HepG2 (cell line): ENCODE results near the gene DEFB124. TPM values are rescaled to one million over a fixed set of nuclear protein-coding genes. Genes with fewer than 3 reads are reported as not detected.

Source experiments
- CBFB ChIP-seq: sonication (generic); formaldehyde crosslinking; IDR thresholded peaks from 2 replicates; pipeline ENCODE4 v1.4.0; 2020; ENCODE audit warnings: missing genetic modification reagents
- CEBPB ChIP-seq: IDR thresholded peaks from 2 replicates; pipeline ENCODE4 v1.6.1; 2011; ENCODE audit warnings: low read depth, low read length, improper control_type of control experiment, borderline replicate concordance
- CHD2 ChIP-seq: IDR thresholded peaks from 2 replicates; pipeline ENCODE4 v1.6.1; 2011; ENCODE audit warnings: low read depth, low read length, improper control_type of control experiment
- GATAD2A ChIP-seq: IDR thresholded peaks from 2 replicates; pipeline ENCODE4 v1.6.1; 2016
- IKZF4 ChIP-seq: sonication (generic); formaldehyde crosslinking; IDR thresholded peaks from 2 replicates; pipeline ENCODE4 v1.5.1; 2020; ENCODE audit warnings: borderline replicate concordance, mild to moderate bottlenecking, low read depth, missing genetic modification reagents; ENCODE audit errors: not compliant biosample characterization
- TCF7L2 ChIP-seq: IDR thresholded peaks from 2 replicates; pipeline ENCODE4 v1.6.1; 2011; ENCODE audit warnings: mild to moderate bottlenecking, low read depth, low read length, moderate library complexity
- XRCC5 ChIP-seq: fragments of 200-400 bp; formaldehyde crosslinking; optimal IDR thresholded peaks from 2 replicates; pipeline ENCODE3; 2017; ENCODE audit warnings: mild to moderate bottlenecking, low read length
- YEATS4 ChIP-seq: sonication (generic); formaldehyde crosslinking; IDR thresholded peaks from 2 replicates; pipeline ENCODE4 v1.4.0; 2020; ENCODE audit warnings: missing genetic modification reagents, borderline replicate concordance
- ZFX ChIP-seq: sonication (generic); formaldehyde crosslinking; IDR thresholded peaks from 2 replicates; pipeline ENCODE4 v1.4.0; 2020; ENCODE audit warnings: mild to moderate bottlenecking, low read depth, missing genetic modification reagents, moderate library complexity
- ZNF143 ChIP-seq: sonication (generic); formaldehyde crosslinking; IDR thresholded peaks from 2 replicates; pipeline ENCODE4 v1.4.0; 2020; ENCODE audit warnings: missing genetic modification reagents
- ZNF224 ChIP-seq: sonication (generic); formaldehyde crosslinking; IDR thresholded peaks from 2 replicates; pipeline ENCODE4 v1.5.0; 2020; ENCODE audit warnings: mild to moderate bottlenecking, missing genetic modification reagents
- ZNF720 ChIP-seq: sonication (generic); formaldehyde crosslinking; IDR thresholded peaks from 2 replicates; pipeline ENCODE4 v1.4.0; 2020; ENCODE audit warnings: missing genetic modification reagents
- polyA plus RNA-seq, 8 experiments: library from polyadenylated mRNA; depleted of rRNA in 3 of 8; stranded (reverse) in 7 of 8; unstranded in 1 of 8; fragments of >200 nt; fragmentation: Illumina TruSeq in 4 of 8; extraction: Trizol in 4 of 8; gene quantifications; 2 replicates each; pipeline versions ENCODE4 v1.2.1 to v1.2.3, GENCODE V29; 2011 to 2016; ENCODE audit warnings: low read depth in 4 of 8, missing spikeins in 1 of 8, mixed read lengths in 1 of 8; ENCODE audit not compliant: insufficient read depth in 1 of 8
- total RNA-seq, 5 experiments: library from RNA; depleted of rRNA; stranded (reverse); fragments of >200 nt; fragmentation: Illumina TruSeq; extraction: Trizol; gene quantifications; 2 replicates each; pipeline ENCODE4 v1.2.3, GENCODE V29; 2016; ENCODE audit warnings: low read depth in 1 of 5
- TF ChIP-seq, protein P1 (sequence below), 2 experiments: sonication (generic) in 1 of 2; formaldehyde crosslinking in 1 of 2; IDR thresholded peaks; 2 replicates each; pipeline versions ENCODE4 v1.5.1 to v1.6.1; 2011 to 2020; ENCODE audit warnings: borderline replicate concordance in 1 of 2, low read depth in 1 of 2, low read length in 1 of 2, mild to moderate bottlenecking in 1 of 2, missing genetic modification reagents in 1 of 2, moderate library complexity in 1 of 2
- TF ChIP-seq, protein P2 (sequence below): sonication (generic); formaldehyde crosslinking; IDR thresholded peaks from 2 replicates; pipeline ENCODE4 v1.4.0; 2020; ENCODE audit warnings: low read depth, missing genetic modification reagents
- TF ChIP-seq, protein P3 (sequence below): sonication (generic); formaldehyde crosslinking; IDR thresholded peaks from 2 replicates; pipeline ENCODE4 v1.5.1; 2020; ENCODE audit warnings: mild to moderate bottlenecking, moderate library complexity, missing genetic modification reagents
- TF ChIP-seq, protein P4 (sequence below): sonication (generic); formaldehyde crosslinking; IDR thresholded peaks from 2 replicates; pipeline ENCODE4 v1.9.0; 2022; ENCODE audit warnings: low read depth, missing genetic modification reagents
- TF ChIP-seq, protein P5 (sequence below): IDR thresholded peaks from 2 replicates; pipeline ENCODE4 v1.6.1; 2018; ENCODE audit warnings: missing genetic modification reagents

The DEFB124 gene
- total and polyA plus RNA-seq, 2 of the 13 experiments (the other 11 are each of a cell fraction or from before 2014, with no cell fraction given), result not detected

DNA sequence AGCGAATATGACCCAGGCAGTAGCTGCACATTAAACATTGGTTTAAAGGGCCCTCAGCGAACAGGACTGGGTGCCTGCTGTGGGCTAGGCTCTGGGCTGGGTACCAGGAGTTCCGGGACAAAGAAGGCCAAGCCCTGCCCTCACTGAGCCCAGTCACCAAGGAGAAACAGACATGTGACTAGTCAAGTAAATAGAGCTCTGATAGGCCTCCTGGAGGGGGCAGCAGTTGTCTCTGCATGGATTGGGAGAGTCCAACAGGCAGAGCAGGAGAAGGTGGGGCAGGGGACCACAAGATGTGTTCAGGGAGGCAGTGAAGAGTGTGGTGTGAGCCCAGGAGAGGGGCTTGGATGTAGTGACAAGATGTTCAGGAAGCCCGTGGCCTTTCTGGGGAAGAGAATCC is 42.4 kb upstream of the DEFB124 start (continued):
- TF ChIP-seq, protein P1, sequence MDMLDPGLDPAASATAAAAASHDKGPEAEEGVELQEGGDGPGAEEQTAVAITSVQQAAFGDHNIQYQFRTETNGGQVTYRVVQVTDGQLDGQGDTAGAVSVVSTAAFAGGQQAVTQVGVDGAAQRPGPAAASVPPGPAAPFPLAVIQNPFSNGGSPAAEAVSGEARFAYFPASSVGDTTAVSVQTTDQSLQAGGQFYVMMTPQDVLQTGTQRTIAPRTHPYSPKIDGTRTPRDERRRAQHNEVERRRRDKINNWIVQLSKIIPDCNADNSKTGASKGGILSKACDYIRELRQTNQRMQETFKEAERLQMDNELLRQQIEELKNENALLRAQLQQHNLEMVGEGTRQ (IDR thresholded peaks at IDR 0.05; ENCODE audit: low read depth, low read length), result peak; percentile 73
- TF ChIP-seq, protein P1 (CRISPR knock-in tag; IDR thresholded peaks at IDR 0.05; ENCODE audit: borderline replicate concordance), result peak; percentile 80; the same call in 1 of the 2 replicates
- TF ChIP-seq, protein P2, sequence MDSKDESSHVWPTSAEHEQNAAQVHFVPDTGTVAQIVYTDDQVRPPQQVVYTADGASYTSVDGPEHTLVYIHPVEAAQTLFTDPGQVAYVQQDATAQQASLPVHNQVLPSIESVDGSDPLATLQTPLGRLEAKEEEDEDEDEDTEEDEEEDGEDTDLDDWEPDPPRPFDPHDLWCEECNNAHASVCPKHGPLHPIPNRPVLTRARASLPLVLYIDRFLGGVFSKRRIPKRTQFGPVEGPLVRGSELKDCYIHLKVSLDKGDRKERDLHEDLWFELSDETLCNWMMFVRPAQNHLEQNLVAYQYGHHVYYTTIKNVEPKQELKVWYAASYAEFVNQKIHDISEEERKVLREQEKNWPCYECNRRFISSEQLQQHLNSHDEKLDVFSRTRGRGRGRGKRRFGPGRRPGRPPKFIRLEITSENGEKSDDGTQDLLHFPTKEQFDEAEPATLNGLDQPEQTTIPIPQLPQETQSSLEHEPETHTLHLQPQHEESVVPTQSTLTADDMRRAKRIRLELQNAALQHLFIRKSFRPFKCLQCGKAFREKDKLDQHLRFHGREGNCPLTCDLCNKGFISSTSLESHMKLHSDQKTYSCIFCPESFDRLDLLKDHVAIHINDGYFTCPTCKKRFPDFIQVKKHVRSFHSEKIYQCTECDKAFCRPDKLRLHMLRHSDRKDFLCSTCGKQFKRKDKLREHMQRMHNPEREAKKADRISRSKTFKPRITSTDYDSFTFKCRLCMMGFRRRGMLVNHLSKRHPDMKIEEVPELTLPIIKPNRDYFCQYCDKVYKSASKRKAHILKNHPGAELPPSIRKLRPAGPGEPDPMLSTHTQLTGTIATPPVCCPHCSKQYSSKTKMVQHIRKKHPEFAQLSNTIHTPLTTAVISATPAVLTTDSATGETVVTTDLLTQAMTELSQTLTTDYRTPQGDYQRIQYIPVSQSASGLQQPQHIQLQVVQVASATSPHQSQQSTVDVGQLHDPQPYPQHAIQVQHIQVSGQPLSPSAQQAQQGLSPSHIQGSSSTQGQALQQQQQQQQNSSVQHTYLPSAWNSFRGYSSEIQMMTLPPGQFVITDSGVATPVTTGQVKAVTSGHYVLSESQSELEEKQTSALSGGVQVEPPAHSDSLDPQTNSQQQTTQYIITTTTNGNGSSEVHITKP (CRISPR knock-in tag), result peak; percentile 97
- TF ChIP-seq, protein P3, sequence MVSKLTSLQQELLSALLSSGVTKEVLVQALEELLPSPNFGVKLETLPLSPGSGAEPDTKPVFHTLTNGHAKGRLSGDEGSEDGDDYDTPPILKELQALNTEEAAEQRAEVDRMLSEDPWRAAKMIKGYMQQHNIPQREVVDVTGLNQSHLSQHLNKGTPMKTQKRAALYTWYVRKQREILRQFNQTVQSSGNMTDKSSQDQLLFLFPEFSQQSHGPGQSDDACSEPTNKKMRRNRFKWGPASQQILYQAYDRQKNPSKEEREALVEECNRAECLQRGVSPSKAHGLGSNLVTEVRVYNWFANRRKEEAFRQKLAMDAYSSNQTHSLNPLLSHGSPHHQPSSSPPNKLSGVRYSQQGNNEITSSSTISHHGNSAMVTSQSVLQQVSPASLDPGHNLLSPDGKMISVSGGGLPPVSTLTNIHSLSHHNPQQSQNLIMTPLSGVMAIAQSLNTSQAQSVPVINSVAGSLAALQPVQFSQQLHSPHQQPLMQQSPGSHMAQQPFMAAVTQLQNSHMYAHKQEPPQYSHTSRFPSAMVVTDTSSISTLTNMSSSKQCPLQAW (CRISPR knock-in tag), result no peak
- TF ChIP-seq GATAD2A, result peak; percentile 68
- TF ChIP-seq CBFB (CRISPR knock-in tag), result no peak
- TF ChIP-seq TCF7L2, result no peak
- no peak for TF ChIP-seq ZNF224 (CRISPR knock-in tag)
- TF ChIP-seq CHD2, result no peak; the same call in 1 of the 2 replicates
- no peak for TF ChIP-seq ZNF720
- TF ChIP-seq, protein P4, sequence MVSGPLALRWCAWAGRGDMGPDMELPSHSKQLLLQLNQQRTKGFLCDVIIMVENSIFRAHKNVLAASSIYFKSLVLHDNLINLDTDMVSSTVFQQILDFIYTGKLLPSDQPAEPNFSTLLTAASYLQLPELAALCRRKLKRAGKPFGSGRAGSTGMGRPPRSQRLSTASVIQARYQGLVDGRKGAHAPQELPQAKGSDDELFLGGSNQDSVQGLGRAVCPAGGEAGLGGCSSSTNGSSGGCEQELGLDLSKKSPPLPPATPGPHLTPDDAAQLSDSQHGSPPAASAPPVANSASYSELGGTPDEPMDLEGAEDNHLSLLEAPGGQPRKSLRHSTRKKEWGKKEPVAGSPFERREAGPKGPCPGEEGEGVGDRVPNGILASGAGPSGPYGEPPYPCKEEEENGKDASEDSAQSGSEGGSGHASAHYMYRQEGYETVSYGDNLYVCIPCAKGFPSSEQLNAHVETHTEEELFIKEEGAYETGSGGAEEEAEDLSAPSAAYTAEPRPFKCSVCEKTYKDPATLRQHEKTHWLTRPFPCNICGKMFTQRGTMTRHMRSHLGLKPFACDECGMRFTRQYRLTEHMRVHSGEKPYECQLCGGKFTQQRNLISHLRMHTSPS (CRISPR knock-in tag), result no peak
- no peak for TF ChIP-seq ZNF143 (CRISPR knock-in tag)
- no peak for TF ChIP-seq YEATS4 (CRISPR knock-in tag)
- TF ChIP-seq, protein P5, sequence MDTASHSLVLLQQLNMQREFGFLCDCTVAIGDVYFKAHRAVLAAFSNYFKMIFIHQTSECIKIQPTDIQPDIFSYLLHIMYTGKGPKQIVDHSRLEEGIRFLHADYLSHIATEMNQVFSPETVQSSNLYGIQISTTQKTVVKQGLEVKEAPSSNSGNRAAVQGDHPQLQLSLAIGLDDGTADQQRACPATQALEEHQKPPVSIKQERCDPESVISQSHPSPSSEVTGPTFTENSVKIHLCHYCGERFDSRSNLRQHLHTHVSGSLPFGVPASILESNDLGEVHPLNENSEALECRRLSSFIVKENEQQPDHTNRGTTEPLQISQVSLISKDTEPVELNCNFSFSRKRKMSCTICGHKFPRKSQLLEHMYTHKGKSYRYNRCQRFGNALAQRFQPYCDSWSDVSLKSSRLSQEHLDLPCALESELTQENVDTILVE (CRISPR knock-in tag), result no peak
- TF ChIP-seq XRCC5, result peak; percentile 85
- TF ChIP-seq ZFX (CRISPR knock-in tag), result peak; percentile 73
- TF ChIP-seq CEBPB, result no peak
- no peak for TF ChIP-seq IKZF4 (CRISPR knock-in tag)
